ENCODE data around the gene SNX21.
"Not testable (repeated sequence)": the region's sequence is repeated elsewhere in the genome, so short reads cannot be mapped to it uniquely, and the experiment has no call there.

Gene SNX21

GRCh38 chr20:45833030-45833882 is at the start of gene SNX21:
Gene SNX21 (plus strand): TSS chr20:45833799. CDS start chr20:45833920, 121 bp downstream.
- DNase-seq (ENCODE audit: low read depth in 2 of 2), result peak; percentile 73 to 80

DNA sequence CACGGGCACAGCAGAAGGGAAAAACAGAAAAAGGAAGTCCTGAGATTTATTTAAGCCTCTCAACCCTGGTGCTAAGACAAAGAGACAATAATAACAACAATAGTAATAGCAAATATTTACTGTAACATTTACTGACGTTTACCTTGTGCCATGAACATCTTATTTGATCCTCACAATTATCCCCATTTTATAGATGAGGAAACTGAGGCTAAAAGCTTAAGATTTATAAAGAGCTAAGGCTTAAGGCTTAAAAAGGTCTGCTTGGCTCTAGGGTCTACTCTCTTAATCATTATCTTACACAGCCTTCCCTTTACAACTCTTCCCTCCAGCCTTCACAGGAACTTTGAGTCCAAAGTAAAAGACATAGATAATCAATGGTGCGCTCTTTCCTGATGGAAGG is 45.2 kb upstream of the SNX21 start:
- no peak for DNase-seq (ENCODE audit: low read depth in 2 of 2)

DNA sequence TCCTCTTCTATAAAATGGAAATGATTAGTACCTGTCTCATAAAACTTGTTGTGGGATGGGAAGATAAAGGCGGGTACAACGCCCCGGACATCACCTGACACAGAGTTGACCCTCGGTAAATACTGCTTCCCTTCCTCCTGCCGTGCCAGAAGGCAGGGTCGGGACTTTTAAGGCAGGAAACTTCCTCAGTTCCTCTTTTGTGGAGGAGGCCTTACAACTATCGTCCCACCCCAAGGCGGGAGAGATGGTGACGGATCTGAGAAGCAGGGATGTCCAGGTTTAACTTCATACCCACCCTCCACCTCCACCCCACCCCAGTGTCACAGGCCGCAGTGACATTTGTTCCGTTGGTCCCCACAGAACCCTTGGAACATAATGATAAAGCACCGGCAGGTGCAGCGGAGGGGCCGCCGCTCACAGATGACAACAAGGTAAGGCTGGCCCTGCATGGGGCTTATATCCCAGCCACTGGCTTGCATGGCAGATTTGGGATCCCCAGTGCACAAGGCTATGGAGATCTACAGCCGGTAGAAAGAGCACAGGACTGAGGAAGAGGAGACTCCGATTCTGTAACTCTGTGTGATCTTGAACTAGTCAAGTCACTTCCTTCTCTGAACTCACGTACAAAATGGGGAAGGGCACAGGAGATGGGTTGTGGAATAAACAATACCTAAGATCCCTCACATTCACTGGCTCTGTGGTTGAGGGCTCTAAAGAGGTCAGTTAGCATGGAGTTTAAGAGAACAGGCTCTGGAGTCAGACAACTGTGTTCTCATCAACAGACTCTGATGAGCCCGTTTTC is 41.1 kb upstream of the SNX21 start:
- no peak for DNase-seq (ENCODE audit: low read depth in 2 of 2)

DNA sequence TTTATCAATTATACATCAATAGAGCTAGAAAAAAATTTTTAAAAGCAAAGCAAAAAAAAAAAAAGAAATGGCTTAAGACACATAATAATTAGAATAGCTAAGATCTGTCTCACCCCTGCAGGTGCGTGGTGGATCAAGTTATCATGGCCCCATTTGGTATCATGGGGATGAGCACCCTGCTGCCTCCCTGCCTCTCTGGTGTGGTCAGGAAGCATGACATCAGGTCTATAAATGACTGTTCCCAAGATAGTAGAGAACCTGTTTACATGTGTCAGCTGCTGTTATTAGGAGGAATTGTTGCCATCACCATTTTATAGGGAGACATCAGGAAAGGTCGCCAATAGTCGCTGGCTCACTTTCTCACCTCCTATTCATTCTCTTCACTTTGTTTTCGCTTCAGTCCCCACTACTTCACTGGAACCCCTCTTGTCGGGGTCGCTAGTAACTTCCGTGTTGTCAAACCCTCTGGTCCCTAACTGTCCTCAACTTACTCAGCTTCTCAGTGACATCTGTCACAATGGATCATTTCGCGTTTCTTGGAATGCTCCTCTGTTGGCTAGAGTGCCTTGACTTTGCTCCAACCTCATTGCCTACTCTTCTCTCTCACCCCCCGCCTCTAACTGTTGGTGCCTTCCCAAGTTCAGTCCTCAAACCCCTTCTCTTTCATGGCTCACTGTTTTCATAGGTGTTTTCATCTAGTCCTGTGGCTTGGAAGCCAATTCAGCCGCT is 37.1 kb upstream of the SNX21 start:
- DNase-seq (ENCODE audit: low read depth in 2 of 2), result no peak

GRCh38 chr20:45797510-45797909 is 36.1 kb upstream of the SNX21 start:
- DNase-seq (ENCODE audit: low read depth in 2 of 2), result not testable (repeated sequence)

GRCh38 chr20:45797955-45798354 is 35.6 kb upstream of the SNX21 start:
- DNase-seq (ENCODE audit: low read depth in 2 of 2), result not testable (repeated sequence)

DNA sequence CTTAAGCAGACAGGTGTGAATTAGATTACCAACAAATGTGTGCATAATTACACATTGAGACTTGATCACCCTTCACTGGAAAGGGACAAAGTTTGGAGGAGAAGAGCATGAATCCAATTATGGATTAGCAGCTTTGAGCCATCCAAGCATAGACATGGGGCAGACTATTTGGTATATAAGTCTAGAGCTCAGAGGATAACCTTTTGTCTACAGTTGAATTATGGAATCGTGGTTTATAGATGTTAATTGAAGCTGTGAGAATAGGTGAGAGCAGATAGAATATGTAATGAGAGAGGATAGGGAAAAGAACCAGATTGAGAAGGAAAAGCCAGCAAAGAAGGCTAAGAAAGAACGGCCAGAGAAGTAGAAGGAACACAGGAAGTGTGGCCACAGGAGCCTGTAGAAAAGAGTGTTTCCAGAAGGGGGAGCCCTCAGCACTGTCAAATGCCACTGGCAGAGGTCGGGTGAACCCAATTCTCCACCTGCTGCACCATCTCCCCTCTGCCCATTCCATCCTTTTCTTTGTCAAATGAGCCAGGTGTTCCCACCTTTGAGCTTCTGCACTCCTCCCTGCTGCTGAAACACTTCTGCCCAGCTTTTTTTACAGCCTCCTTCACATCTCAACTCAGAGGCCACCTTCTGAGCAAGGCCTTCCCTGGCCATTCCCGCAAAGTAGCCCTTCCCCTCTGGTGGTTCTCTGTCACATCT is 34.5 kb upstream of the SNX21 start:
- no peak for DNase-seq (ENCODE audit: low read depth in 2 of 2)

DNA sequence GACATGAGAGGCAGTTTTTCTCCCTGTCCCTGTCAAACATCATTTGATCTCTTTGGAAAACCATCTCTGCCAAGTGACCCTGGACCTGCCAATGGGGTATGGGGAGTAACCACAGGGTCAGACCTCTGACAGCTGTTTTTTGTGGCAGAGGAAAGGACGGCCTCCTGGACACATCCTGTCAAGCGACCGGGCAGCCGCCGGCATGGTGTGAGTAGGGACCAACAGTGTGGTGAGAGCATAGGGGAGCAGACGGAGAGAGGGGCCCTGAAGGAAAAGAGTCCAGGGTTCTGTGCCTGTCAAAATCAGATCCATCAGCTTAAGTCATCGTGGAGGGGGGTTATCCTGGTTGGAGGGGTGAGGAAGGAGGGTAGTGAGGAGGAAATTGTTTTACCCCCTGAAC is 31.7 kb upstream of the SNX21 start:
- no peak for DNase-seq (ENCODE audit: low read depth in 2 of 2)

GRCh38 chr20:45810191-45810970 is 23.2 kb upstream of the SNX21 start:
- DNase-seq (ENCODE audit: low read depth in 2 of 2), result no peak

GRCh38 chr20:45812157-45813005 is 21.2 kb upstream of the SNX21 start, which contains the start of gene UBE2C:
Gene UBE2C (plus strand): TSS chr20:45812644. CDS start chr20:45812696, 52 bp downstream.
- DNase-seq (ENCODE audit: low read depth in 2 of 2), result peak; percentile 99

GRCh38 chr20:45813006-45813340 is 20.6 kb upstream of the SNX21 start:
- no peak for DNase-seq (ENCODE audit: low read depth in 2 of 2)

- no peak for DNase-seq (ENCODE audit: low read depth in 2 of 2)
Measured at GRCh38 chr20:45813489-45813888, 20.1 kb upstream of the SNX21 start.

DNA sequence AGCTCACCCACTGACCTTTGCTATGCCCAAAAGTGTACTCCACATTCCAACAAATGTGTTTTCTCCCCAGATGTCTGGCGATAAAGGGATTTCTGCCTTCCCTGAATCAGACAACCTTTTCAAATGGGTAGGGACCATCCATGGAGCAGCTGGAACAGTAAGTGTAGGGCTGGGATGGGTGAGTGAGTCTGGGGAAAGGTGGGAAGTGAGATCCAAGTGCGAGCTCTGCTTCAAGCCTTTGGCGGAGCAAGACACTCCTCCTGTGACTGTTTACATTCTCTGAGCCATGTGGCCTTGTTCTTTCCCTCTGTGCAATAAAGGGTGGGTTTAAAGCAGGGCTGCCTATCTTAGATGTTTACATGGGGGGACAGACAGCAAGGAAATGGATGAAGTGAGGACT is 19.3 kb upstream of the SNX21 start:
- no peak for DNase-seq (ENCODE audit: low read depth in 2 of 2)

GRCh38 chr20:45816951-45817350 is 16.6 kb upstream of the SNX21 start:
- no peak for DNase-seq (ENCODE audit: low read depth in 2 of 2)

DNA sequence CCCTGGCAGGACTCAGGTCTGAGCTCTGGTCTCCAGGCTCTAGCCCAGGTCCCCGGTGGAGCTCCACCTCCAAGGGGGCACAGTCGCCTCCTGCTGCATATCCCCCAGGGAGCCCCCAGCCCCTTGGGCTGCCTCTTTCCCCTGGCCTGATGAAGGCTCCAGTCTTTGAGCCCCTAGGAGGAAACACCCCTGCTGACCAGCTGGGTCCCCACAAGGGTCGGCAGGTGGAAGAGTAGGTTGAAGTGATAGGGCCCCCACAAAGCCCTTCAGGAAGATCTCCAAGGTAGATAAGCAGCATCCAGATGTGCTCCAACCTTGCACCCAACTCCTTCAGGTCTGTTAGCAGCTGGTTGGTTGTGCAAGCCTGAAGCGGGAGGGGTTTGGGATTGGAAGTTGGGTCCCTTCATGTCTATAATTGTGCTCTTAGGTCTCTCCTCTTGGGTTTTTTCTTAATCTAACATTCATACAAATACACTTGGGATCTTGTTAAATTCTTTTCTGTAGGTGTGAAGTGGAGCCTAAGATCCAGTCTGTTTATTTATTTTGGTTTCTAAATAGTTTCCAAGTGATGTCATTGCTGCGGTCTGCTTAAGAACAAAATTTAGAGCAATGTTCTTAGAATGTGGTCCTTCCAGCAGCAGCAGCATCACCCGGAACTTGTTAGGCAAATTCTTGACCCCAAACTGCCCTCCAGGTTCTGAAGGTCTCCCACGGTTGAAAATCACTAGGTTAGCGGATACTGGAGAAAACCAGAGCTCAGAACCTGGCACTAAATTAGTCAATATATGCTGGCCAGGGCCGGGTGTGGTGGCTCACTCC is 16.0 kb upstream of the SNX21 start:
- peak in 1 of 2 experiments; percentile 21 for DNase-seq (ENCODE audit: low read depth in 2 of 2)

- DNase-seq (ENCODE audit: low read depth in 2 of 2), result no peak
Measured at GRCh38 chr20:45818239-45818638, 15.4 kb upstream of the SNX21 start.

- no peak for DNase-seq (ENCODE audit: low read depth in 2 of 2)
Measured at GRCh38 chr20:45819466-45819865, 14.1 kb upstream of the SNX21 start.

DNA sequence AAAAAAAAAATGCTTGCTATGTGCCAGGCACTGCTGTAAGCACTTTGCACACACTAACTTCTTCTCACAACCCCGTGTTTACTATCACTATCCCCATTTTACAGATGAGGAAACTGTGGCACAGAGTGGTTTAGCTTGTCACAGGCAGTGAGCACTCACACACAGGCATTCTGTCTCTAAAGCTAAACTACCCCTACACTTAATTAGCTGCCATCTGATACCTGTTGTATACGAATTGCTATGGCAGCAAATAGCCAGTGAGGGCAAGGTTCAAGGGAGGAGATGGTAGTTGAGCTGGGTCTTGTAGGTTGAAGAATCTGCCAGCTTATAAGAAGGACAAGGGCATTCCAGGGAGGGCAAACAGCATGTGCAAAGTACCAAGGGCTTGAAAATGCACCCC is 11.7 kb upstream of the SNX21 start:
- no peak for DNase-seq (ENCODE audit: low read depth in 2 of 2)

DNA sequence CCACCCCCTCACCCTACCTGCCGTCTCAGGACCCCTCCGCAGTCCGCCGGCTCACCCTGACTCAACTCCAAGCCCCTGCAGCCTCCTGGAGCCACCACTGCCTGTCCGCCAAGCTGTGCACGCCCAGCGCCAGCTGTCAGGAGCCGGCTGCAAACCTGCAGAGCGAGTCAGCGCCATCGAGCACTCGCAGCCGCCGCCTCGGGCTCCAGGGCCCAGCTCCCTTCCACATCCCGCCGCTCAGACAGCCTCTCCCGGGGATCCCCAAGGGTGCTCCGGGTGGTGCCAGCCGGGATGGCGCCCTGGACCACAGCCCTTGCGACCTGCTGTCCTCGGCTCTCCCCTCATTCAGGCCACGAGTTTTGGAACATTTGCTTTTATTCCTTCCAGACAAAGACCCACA is 10.7 kb upstream of the SNX21 start:
- no peak for DNase-seq (ENCODE audit: low read depth in 2 of 2)
